ENCODE data around the gene PPP2R2C.

The PPP2R2C gene

DNA sequence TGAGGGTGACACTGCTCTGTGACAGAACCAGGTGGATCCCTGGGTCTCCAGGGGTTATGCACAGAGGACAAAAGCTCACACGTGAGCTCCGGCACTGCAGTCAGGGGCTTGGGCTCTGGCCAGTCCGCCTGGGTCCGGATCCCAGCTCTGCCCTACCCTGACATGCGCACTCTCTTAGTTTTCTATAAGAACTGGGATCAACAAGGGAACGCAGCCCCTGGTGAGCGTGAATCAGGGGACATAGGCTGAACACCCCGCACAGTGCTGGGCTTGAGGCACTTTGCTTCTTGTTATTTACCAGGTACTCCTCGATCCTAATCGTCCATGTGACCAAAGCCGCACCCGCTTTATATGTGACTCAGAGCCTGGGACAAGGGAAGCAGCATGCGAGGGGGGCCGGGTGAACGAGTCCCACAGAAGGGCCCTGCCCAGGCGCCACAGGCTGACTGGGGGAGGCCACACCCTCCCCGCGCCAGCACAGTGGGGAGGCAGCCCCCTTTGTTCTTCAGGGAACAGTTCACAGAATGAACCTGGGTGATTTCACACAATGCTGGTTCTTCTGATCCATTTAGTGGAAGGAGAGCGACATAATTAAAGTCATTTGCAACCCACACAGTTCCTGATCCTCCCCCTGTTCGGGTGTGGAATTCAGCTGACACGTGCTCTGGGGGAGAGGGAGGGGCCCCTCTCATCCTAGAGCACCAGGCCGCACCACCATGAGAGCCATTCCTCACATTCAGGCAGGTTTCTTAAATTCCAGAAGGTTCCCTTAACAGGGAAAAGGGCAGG is 147.2 kb downstream of the PPP2R2C start:
- DNase-seq = no peak

DNA sequence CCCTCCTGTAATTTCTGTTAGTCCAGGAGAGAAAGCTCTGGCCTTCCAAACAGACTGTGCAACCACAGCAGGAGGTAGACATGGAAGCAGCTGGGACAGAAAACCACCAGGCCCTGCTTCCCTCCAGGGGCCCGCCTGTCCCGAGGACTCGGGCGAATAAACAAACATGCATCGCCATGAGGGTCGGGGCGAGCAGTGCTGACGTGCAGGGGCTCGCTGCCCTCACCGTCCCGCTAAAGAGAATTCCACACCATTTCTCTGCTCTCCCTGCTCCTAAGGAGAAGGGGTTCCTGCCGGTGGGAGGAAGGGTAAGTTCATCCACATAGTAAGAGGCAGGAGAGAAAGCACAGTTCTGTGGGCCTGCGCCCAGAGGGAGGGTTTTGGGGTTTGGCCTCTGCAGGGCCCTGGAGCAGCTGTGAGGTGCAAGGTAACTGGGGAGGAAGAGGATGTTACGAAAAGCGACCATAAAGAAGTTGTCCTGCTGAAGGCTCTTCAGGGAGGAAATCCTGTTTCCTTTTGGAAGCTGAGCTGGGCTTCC is 147.9 kb downstream of the PPP2R2C start:
- no peak for DNase-seq

DNA sequence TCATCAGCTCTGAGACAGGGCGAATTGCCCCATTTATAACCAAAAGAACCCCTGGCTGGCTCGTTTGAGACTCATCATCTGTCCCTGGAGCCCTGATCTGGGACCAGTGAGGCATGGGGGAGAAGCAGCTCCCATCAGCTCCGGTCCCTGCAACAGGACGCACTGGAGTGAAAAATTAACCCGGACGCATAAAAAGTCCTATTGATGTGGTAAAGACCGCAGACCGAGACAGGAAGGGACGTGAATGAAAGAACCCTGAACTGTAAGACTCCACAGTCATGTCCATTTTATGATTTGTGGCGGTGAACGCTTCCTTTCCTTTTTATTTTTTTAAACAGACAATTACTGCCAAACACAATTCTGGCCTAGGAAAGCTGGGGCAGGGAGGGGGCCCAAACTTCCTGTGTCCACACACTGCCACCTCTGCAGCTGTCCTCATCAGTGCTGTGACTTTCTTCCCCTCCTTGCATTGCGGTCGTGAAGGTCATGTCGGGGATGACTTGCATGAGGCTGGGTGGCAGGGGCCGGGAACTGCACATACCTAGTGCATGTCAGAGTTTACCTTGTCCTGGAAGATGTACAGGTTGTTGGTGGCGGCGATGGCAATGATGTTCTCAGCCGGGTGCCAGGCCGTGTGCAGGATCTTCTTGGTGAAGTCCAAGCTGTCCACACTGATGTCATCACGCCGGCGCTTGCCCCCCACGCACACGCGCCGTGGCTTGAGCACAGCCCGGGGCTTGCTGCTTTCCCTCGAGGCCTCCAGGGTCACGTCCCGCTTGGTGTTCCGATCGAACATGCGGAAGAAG is 149.4 kb downstream of the PPP2R2C start:
- no peak for DNase-seq

DNA sequence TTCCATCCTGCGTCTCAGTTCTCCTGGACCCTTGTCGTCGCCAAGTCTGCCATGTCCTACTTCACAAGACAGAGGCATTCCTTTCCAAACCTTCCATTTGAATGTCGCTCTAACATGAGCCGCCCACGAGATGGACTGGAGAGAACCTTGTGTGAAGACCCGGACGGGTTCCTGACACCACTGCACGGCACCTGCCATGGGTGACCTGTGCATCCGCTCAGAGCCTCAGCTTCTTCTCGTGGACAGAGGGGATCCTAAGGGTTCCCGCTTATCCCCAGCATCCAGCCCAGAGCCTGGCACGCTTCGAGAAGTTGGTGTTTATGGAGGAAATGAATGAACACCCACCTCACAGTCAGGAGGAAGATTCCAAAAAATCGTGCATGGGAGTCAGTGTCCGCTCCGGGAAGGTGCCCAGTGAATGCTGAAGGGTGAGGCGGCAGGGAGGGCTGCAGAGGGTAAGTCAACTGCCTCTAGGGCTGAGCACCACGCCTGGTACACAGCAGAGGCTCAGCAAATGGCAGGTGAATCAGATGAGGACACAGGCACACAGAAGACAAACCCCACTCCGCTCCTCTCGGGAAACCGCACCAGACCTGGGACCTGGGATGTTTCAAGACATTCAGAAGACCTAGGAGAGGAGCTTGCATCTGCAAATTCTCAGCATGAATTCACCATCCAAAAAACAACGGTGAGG is 150.2 kb downstream of the PPP2R2C start:
- no peak for DNase-seq

DNA sequence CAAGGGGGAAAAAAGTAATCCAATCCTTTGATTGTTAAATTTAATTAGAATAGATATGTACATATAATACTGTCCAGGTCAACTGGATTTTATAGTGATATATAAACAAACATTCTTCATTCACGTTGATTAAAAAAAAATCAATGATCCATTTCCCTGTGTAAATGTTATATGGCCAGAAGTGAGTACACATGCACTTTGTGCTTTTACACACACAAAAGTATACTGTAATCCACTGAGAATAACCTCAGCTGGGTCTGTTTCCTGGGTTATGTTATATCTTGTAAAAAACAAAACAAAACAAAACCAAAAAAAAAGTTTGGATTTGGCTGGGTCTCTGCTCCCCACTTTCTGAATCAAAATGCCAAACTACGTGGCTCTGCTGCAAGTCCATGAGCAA is 151.1 kb downstream of the PPP2R2C start:
- DNase-seq = no peak

DNA sequence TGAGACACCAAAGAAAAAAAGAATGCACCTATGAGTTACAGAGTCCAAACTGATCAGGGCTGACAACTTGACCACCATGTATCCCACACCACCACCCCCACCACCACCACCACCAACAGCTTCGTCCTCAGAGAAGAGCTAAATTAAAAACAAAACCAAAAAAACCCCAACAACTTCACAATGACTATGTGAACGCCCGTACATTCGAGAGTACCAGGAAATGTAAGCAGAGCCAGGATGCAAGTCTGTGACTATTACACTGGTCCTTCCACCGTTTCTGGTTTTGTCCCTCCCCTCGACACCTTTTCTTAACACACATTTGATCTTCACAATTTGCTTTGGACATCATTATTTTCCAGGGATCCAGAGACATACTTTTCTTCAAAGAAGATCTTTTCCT is 151.8 kb downstream of the PPP2R2C start:
- no peak for DNase-seq

DNA sequence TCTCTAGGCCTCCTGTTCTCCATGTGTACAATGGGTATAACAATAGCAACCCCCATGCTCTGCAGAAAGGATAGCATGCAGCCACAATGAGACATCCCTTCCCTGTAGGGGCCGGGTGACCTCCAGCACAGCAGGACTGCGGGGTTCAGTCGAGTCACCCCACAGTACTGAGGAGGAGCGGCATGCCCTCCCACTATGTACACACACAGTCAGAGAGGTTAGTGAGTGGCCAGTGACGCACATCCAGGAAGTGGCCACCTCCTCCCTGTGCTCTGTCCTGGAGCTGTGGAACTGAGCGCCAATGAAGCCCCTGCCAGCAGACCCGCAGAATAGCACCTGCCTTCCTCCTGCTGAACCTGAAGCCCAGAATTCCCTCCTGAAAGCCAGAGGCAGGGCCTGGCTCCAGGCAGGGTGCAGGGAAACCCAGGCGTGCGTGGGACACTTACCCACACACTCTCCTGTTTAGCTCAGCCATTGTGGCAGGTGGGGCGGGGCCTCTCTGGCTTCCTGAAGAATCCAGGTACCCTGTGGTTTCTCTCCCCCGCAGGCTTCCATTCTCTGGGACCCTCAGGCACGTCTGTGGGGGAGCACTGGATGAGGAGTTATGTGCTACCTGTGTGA is 152.8 kb downstream of the PPP2R2C start:
- no peak for DNase-seq

DNA sequence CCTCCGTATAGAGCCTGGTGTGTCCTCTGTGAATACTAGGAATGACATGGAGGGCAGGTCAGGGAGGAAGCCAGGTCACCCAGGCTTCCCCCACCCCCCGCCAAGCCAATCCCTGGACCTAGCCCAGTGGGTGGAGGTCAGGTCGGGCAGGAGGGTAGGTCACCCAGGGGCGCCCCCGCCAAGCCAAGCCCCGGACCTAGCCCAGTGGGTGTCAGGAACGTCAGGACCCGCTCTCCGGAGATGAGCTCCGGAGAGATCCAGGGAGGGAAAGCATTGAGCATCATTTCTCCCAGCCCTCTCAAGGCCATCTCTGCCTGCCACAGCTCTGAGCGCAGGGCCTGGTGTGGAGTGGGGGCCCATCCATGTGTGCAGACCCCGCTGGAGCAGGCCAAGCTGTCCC is 154.2 kb downstream of the PPP2R2C start:
- DNase-seq = no peak

DNA sequence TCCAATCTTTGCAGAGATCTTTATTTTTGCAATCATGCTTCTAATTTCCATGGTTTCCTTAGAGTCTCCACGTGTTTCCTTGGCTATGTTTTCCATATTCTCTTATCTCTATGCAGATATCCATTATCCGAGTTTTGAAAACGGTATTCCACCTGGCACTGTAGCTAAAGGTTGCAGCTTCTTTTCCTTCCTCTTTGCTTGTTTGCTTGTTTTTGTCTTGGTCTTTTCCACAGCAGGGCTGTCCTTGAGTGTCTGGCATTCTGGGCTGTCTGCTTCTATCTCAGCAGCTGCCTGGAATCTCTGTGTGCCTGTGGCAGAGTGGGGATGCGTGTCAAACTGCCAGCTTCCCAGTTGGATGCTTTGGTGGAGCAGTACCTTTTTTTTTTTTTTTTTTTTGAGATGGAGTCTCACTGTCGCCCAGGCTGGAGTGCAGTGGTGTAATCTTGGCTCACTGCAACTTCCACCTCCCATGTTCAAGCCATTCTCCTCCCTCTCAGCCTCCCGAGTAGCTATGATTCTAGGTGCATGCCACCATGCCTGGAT is 155.9 kb downstream of the PPP2R2C start:
- no peak for DNase-seq

DNA sequence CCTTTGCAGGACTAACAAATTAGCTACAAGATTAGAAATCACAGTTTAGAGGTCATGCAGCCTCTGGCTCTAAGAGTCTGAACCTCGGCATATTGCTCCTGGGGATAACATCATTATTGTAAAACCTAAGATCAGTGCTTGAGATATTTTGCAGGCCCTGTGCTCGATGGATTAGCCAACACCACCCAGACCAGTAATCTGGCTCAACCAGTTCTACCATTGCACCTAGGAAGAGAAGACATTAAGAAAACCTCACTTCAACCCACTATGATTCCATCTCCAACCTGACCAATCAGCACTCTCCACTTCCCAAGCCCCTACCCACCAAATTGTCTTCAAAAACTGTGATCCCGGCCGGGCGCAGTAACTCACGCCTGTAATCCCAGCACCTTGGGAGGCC is 159.2 kb downstream of the PPP2R2C start:
- DNase-seq = no peak

DNA sequence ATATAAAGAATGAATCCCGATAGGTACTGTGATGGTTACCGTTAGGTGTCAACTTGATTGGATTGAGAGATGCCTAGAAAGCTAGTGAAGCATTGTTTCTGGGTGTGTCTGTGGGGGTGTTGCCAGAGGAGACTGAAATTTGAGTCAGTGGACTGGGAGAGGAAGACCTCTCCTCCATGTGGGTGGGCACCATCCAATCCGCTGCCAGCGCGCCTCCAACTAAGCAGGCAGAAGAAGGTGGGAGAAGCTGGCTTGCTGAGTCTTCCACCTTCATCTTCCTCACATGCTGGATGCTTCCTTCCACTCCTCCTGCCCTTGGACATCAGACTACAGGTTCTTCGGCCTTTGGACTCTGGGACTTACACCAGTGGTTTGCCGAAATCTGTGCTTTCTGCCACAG is 162.6 kb downstream of the PPP2R2C start:
- DNase-seq = no peak

DNA sequence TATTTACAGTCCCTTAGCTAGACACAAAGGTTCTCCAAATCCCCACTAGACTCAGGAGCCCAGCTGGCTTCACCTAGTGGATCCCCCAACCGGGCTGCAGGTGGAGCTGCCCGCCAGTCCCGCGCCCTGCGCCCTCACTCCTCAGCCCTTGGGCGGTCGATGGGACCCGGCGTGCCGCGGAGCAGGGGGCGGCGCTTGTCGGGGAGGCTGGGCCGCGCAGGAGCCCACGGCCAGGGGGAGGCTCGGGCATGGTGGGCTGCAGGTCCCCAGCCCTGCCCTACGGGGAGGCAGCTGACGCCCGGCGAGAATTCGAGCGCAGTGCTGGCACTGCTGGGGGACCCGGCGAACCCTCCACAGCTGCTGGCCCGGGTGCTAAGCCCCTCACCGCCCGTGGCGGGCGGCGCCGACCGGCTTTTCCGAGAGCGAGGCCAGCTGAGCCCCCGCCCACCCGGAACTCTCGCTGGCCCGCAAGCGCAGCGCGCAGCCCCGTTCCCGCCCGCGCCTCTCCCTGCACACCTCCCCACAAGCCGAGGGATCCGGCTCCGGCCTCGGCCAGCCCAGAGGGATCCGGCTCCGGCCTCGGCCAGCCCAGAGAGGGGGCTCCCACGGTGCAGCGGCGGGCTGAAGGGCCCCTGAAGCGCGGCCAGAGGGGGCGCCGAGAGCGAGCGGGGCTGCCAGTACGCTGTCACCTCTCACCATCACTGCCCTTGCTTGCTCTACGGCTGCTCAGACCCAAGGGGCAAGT is 163.3 kb downstream of the PPP2R2C start:
- DNase-seq = no peak

DNA sequence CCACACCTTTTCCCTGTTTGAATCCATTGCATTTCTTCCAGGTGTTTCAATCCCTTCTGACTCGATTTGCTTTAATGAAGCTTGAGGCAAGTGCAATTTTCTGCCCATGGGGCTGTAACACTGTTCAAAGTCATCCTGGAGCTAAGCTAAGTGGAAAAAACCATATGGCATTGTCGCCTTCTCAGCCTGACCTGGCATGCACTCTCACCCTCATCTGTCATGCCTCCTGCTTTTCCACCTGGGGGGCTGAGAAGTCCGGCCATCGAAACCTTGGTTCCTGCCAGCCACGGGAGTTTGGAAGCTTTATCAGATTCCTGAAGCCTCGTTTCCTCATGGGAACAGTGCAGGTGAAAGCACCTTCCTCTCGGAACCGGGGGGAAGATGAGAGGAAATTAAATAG is 164.5 kb downstream of the PPP2R2C start:
- DNase-seq = no peak

DNA sequence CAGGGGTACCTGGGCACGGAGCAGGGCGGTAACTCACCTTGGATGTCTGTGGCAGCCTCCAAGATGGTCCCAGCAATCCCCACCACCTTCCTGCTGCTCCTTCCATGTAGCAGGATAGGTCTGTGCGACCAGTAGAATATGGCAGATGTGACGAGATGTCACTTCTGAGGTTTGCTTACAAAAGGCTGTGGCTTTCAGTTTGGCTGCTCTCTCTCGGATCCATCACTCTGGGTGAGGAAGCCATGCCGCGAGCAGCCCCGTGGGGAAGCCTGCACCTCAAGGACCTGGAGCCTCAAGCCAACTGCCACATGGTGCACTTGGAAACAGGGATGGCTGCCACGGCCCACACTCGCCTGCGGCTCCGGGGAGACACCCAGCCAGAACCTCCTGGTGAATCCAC is 165.2 kb downstream of the PPP2R2C start:
- no peak for DNase-seq

DNA sequence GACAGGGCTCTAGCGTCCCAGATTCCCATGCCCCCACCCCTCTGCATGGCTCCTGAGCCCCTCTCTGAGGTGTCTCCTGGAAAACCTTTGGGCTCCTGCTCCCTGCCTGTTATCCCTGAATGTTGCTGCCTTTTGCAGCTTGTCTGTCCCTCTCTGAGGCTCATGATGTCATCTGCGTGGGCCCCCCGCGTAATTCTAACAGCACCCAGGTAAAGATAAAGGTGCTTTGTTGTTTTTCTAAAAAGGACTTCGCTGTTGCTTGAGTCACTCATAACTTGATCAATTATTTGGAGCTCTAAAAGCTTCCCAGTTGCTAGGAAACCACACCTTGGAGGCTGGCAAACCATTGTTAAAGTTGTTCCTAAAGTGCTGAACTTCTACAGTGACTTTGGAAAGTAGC is 166.1 kb downstream of the PPP2R2C start:
- no peak for DNase-seq

DNA sequence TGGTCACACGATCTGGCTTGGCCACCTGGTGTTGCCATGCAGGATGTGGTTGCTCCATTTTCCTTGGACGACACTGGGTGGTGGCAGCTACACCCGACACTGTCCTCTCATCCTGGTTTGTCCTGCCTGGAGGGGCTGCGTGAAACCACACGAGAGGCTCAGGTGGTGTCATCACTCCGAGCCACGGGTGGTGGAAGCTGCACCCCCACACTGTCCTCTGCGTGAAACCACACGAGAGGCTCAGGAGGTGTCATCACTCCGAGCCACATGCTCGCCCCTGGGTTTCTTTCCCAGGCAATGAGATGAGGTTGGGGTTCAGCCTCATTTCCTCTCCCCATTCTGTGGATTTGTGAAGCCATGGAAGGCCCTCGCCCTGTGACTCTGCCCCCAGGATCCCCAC is 168.5 kb downstream of the PPP2R2C start:
- DNase-seq = no peak

DNA sequence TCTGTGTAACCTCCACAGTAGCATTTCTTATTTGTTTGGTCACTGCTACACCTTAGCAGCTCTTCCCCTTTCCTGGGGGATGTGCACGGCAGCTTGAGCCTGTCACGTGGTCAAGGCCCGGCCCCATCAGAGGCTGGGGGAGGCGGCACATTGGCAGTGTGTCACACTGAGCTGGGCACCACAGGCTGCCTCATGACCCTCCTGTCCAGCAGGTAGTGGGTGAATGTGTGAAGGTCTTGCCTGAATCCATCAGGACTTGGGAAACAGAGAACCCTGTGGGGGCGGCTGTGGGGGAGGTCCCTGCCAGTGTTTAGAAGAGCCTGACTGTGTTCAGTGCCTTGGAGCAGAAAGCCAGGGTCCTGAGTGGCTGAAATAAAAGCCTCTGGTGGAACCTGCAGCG is 169.5 kb downstream of the PPP2R2C start:
- no peak for DNase-seq

DNA sequence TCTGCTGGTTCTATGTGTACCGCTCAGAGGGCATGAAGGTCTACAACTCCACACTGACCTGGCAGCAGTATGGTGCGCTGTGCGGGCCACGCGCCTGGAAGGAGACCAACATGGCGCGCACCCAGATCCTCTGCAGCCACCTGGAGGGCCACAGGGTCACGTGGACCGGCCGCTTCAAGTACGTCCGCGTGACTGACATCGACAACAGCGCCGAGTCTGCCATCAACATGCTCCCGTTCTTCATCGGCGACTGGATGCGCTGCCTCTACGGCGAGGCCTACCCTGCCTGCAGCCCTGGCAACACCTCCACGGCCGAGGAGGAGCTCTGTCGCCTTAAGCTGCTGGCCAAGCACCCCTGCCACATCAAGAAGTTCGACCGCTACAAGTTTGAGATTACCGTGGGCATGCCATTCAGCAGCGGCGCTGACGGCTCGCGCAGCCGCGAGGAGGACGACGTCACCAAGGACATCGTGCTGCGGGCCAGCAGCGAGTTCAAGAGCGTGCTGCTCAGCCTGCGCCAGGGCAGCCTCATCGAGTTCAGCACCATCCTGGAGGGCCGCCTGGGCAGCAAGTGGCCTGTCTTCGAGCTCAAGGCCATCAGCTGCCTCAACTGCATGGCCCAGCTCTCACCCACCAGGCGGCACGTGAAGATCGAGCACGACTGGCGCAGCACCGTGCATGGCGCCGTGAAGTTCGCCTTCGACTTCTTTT is 170.5 kb downstream of the PPP2R2C start:
- no peak for DNase-seq

DNA sequence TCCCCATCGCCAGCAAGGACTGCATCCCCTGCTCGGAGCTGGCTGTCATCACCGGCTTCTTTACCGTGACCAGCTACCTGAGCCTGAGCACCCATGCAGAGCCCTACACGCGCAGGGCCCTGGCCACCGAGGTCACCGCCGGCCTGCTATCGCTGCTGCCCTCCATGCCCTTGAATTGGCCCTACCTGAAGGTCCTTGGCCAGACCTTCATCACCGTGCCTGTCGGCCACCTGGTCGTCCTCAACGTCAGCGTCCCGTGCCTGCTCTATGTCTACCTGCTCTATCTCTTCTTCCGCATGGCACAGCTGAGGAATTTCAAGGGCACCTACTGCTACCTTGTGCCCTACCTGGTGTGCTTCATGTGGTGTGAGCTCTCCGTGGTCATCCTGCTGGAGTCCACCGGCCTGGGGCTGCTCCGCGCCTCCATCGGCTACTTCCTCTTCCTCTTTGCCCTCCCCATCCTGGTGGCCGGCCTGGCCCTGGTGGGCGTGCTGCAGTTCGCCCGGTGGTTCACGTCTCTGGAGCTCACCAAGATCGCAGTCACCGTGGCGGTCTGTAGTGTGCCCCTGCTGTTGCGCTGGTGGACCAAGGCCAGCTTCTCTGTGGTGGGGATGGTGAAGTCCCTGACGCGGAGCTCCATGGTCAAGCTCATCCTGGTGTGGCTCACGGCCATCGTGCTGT is 171.2 kb downstream of the PPP2R2C start:
- DNase-seq = no peak

DNA sequence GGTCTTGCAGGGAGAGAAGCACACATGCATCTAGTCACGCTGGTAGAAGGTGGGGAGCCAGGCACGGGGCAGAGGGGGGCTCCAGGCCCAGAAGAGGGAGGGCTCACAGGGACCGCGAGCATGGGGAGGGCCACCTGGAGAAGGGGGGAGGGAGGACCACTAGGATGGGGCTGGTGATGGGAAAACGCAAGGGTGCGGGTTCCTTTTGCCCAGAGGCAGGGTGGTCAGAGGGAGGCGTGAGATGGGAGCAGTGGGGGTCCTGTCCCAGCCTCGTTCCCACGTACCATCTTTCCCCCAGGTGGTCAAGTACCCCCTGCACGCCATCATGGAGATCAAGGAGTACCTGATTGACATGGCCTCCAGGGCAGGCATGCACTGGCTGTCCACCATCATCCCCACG is 172.1 kb downstream of the PPP2R2C start:
- no peak for DNase-seq

DNA sequence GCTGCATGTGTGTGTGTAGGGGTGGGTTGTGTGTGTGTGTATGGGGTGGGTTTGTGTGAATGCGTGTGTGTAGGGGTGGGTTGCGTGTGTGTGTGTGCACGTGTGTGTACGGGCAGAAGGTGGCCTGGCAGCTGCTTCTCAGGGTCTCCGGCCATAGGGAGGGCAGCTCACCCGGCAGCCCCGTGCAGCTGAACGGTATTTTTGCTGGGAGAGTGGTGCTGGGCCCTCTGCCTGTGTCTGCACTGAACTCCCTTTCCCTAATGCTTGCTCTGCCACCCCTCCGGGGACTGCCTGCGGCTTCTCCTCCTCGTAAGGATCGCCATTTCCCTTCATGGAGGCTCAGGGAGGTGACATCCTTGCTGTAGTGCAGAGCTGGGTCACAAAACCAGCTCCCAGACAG is 172.5 kb downstream of the PPP2R2C start:
- no peak for DNase-seq

All from T1000 (cell line).